Suprapubic skin (tissue), 3 donors: Measurements from ENCODE around the gene LTA.

Experiments used
- EP300 ChIP-seq: sonication (generic); formaldehyde crosslinking; IDR thresholded peaks from one replicate; pipeline ENCODE4 v1.6.1; 2017; ENCODE audit warnings: antibody characterized with exemption
- POLR2A ChIP-seq, 2 donors: fragments of 450-650 bp; IDR thresholded peaks; one replicate each; pipeline ENCODE4 v1.6.1; 2017; ENCODE audit warnings: antibody characterized with exemption in 2 of 2, mild to moderate bottlenecking in 2 of 2, moderate library complexity in 2 of 2
- TF ChIP-seq, protein P1 (sequence below), 2 donors: fragments of 200-600 bp in 1 of 2; fragments of 450-650 bp in 1 of 2; sonication (generic) in 1 of 2; IDR thresholded peaks; one replicate each; pipeline ENCODE4 v1.5.1; 2016 to 2019; ENCODE audit warnings: antibody characterized with exemption in 2 of 2, mild to moderate bottlenecking in 1 of 2, moderate library complexity in 1 of 2

DNA sequence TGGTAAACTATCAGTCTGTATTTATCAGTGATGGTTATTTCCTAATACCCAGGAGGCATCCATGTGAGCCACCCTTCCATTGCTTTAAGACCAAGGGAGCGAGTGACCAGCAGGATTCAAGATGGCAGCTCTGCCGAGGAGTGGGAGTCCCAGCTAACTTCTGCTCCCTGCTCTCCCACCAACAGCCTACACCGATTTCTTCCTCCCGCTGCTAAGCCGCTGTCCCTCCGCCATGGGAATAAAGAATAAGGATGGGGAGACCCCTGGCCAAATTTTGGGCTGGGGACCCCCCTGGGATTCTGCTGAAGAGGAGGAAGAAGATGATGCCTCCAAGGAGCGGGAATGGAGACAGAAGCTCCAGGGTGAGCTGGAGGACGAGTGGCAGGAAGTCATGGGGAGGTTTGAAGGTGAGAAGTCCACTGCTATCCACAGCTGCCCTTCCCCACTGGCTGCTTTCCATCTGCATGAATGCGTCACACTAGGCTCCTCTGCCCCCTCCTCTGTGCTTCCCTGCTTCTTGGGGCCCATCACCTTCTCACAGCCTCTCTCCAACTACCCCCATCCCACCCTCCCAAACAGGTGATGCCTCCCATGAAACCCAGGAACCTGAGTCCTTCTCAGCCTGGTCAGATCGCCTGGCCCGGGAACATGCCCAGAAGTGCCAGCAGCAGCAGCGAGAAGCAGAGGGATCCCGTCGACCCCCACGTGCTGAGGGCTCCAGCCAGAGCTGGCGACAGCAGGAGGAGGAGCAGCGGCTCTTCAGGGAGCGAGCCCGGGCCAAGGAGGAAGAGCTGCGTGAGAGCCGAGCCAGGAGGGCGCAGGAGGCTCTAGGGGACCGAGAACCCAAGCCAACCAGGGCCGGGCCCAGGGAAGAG is 14.4 kb upstream of the LTA start:
- TF ChIP-seq, protein P1, sequence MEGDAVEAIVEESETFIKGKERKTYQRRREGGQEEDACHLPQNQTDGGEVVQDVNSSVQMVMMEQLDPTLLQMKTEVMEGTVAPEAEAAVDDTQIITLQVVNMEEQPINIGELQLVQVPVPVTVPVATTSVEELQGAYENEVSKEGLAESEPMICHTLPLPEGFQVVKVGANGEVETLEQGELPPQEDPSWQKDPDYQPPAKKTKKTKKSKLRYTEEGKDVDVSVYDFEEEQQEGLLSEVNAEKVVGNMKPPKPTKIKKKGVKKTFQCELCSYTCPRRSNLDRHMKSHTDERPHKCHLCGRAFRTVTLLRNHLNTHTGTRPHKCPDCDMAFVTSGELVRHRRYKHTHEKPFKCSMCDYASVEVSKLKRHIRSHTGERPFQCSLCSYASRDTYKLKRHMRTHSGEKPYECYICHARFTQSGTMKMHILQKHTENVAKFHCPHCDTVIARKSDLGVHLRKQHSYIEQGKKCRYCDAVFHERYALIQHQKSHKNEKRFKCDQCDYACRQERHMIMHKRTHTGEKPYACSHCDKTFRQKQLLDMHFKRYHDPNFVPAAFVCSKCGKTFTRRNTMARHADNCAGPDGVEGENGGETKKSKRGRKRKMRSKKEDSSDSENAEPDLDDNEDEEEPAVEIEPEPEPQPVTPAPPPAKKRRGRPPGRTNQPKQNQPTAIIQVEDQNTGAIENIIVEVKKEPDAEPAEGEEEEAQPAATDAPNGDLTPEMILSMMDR (IDR thresholded peaks at IDR 0.05): no peak
- TF ChIP-seq EP300 (no peak), POLR2A (IDR thresholded peaks at IDR 0.05) (no peak)
